ENCODE results near the gene ZNF878.

Gene ZNF878

GRCh38 chr19:12034620-12035019 is 18.1 kb downstream of the ZNF878 start:
- no peak for DNase-seq

GRCh38 chr19:12034198-12034597 is 18.6 kb downstream of the ZNF878 start:
- no peak for DNase-seq

GRCh38 chr19:12015753-12016116 is 37.0 kb downstream of the ZNF878 start:
- DNase-seq = no peak

GRCh38 chr19:12015015-12015752 is 37.6 kb downstream of the ZNF878 start:
- no peak for DNase-seq

- no peak for DNase-seq
These were observed 52.4 kb downstream of the ZNF878 start for GRCh38 chr19:12000152-12000981.

GRCh38 chr19:11995174-11995573 is 57.6 kb downstream of the ZNF878 start:
- DNase-seq = no peak
